PFSK-1 (cell line): ENCODE measurements around the gene PARVB.

Source experiments
- FOXP2 ChIP-seq: optimal IDR thresholded peaks from 2 replicates; pipeline ENCODE3; 2011; ENCODE audit warnings: borderline replicate concordance, control low read depth, inconsistent platforms; ENCODE audit not compliant: insufficient read depth; ENCODE audit errors: extremely low read length, extremely low read depth
- POLR2AphosphoS5 ChIP-seq: IDR thresholded peaks from 2 replicates; pipeline ENCODE4 v1.6.1; 2012; ENCODE audit warnings: low read depth, mild to moderate bottlenecking, control low read depth, low read length, moderate library complexity
- REST ChIP-seq, 2 experiments: IDR thresholded peaks; 2 replicates each; pipeline versions ENCODE4 v1.6.1 to v1.8.0; 2011 to 2012; ENCODE audit warnings: low read depth in 2 of 2, low read length in 2 of 2, control low read depth in 1 of 2, inconsistent platforms in 1 of 2, mild to moderate bottlenecking in 1 of 2, moderate library complexity in 1 of 2; ENCODE audit not compliant: insufficient read depth in 1 of 2
- SIN3A ChIP-seq: IDR thresholded peaks from 2 replicates; pipeline ENCODE4 v1.6.1; 2012; ENCODE audit warnings: mild to moderate bottlenecking, low read length, moderate library complexity, borderline replicate concordance; ENCODE audit not compliant: insufficient read depth
- TAF1 ChIP-seq: IDR thresholded peaks from 2 replicates; pipeline ENCODE4 v1.6.1; 2012; ENCODE audit warnings: low read length, control low read depth, borderline replicate concordance; ENCODE audit not compliant: insufficient read depth

PARVB gene

GRCh38 chr22:44098966-44099530 is 74.9 kb downstream of the PARVB start:
- TF ChIP-seq TAF1, result no peak
- TF ChIP-seq FOXP2, result no peak
- TF ChIP-seq REST (IDR thresholded peaks at IDR 0.05; ENCODE audit: insufficient read depth in 1 of 2, low read depth in 2 of 2, low read length in 2 of 2), result no peak
- no peak for TF ChIP-seq POLR2AphosphoS5
- TF ChIP-seq SIN3A, result no peak

GRCh38 chr22:44099696-44100095 is 75.6 kb downstream of the PARVB start:
- TF ChIP-seq SIN3A (no peak), TAF1 (no peak), POLR2AphosphoS5 (no peak), FOXP2 (no peak), REST (IDR thresholded peaks at IDR 0.05; ENCODE audit: insufficient read depth in 1 of 2, low read depth in 2 of 2, low read length in 2 of 2) (no peak)

- no peak for TF ChIP-seq TAF1
- TF ChIP-seq POLR2AphosphoS5, result no peak
- no peak for TF ChIP-seq REST (IDR thresholded peaks at IDR 0.05; ENCODE audit: insufficient read depth in 1 of 2, low read depth in 2 of 2, low read length in 2 of 2)
- no peak for TF ChIP-seq FOXP2
- no peak for TF ChIP-seq SIN3A
Observed at GRCh38 chr22:44100411-44100810, 76.3 kb downstream of the PARVB start.

GRCh38 chr22:44102121-44102520 is 78.0 kb downstream of the PARVB start:
- no peak for TF ChIP-seq POLR2AphosphoS5
- TF ChIP-seq TAF1, result no peak
- no peak for TF ChIP-seq FOXP2
- TF ChIP-seq REST (IDR thresholded peaks at IDR 0.05; ENCODE audit: insufficient read depth in 1 of 2, low read depth in 2 of 2, low read length in 2 of 2), result no peak

GRCh38 chr22:44102856-44103255 is 78.8 kb downstream of the PARVB start:
- TF ChIP-seq REST (IDR thresholded peaks at IDR 0.05; ENCODE audit: insufficient read depth in 1 of 2, low read depth in 2 of 2, low read length in 2 of 2), result no peak
- TF ChIP-seq TAF1, result no peak
- TF ChIP-seq POLR2AphosphoS5, result no peak
- TF ChIP-seq FOXP2, result no peak
- no peak for TF ChIP-seq SIN3A
